HepG2 (cell line): ENCODE results near the gene ARFGAP1. TPM values are rescaled to one million over a fixed set of nuclear protein-coding genes. Genes with fewer than 3 reads are reported as not detected.

Experiments used
- ARHGAP35 ChIP-seq: sonication (generic); formaldehyde crosslinking; IDR thresholded peaks from 2 replicates; pipeline ENCODE4 v1.9.0; 2022; ENCODE audit warnings: mild to moderate bottlenecking, inconsistent platforms, moderate library complexity, missing genetic modification reagents, borderline replicate concordance
- ATF7-NPFF ChIP-seq: sonication (generic); formaldehyde crosslinking; IDR thresholded peaks from 2 replicates; pipeline ENCODE4 v1.8.1; 2023; ENCODE audit warnings: mild to moderate bottlenecking, low read depth, missing genetic modification reagents, moderate library complexity
- NR2F2 ChIP-seq: IDR thresholded peaks from 2 replicates; pipeline ENCODE4 v1.6.1; 2012; ENCODE audit warnings: low read depth, inconsistent platforms, borderline replicate concordance
- RBM39 ChIP-seq: fragments of 200-400 bp; formaldehyde crosslinking; IDR thresholded peaks from one replicate; pipeline ENCODE4 v1.6.1; 2018; ENCODE audit warnings: antibody characterized with exemption, mild to moderate bottlenecking, low read depth, low read length; ENCODE audit not compliant: poor library complexity, severe bottlenecking
- SNAPC2 ChIP-seq: sonication (generic); formaldehyde crosslinking; IDR thresholded peaks from 2 replicates; pipeline ENCODE4 v1.8.1; 2022; ENCODE audit warnings: mild to moderate bottlenecking, missing genetic modification reagents
- TBX3 ChIP-seq: fragments of 450-650 bp; IDR thresholded peaks from 2 replicates; pipeline ENCODE4 v1.6.1; 2017; ENCODE audit warnings: antibody characterized with exemption, mild to moderate bottlenecking, inconsistent platforms, borderline replicate concordance
- ZFP41 ChIP-seq: sonication (generic); formaldehyde crosslinking; IDR thresholded peaks from 2 replicates; pipeline ENCODE4 v1.4.0; 2020; ENCODE audit warnings: mild to moderate bottlenecking, missing genetic modification reagents, borderline replicate concordance
- ZMYM3 ChIP-seq: sonication (generic); formaldehyde crosslinking; IDR thresholded peaks from 2 replicates; pipeline ENCODE4 v1.5.1; 2020; ENCODE audit warnings: mild to moderate bottlenecking, missing genetic modification reagents
- ZNF225 ChIP-seq: sonication (generic); formaldehyde crosslinking; IDR thresholded peaks from 2 replicates; pipeline ENCODE4 v1.4.0; 2020; ENCODE audit warnings: mild to moderate bottlenecking, missing genetic modification reagents
- ZNF317 ChIP-seq: sonication (generic); formaldehyde crosslinking; IDR thresholded peaks from 2 replicates; pipeline ENCODE4 v1.5.0; 2020; ENCODE audit warnings: mild to moderate bottlenecking, missing genetic modification reagents
- ZNF333 ChIP-seq: sonication (generic); formaldehyde crosslinking; IDR thresholded peaks from 2 replicates; pipeline ENCODE4 v1.4.0; 2020; ENCODE audit warnings: mild to moderate bottlenecking, missing genetic modification reagents, borderline replicate concordance
- ZNF782 ChIP-seq: sonication (generic); formaldehyde crosslinking; IDR thresholded peaks from 2 replicates; pipeline ENCODE4 v1.4.0; 2020; ENCODE audit warnings: missing genetic modification reagents, mild to moderate bottlenecking, borderline replicate concordance
- polyA plus RNA-seq, 8 experiments: library from polyadenylated mRNA; depleted of rRNA in 3 of 8; stranded (reverse) in 7 of 8; unstranded in 1 of 8; fragments of >200 nt; fragmentation: Illumina TruSeq in 4 of 8; extraction: Trizol in 4 of 8; gene quantifications; 2 replicates each; pipeline versions ENCODE4 v1.2.1 to v1.2.3, GENCODE V29; 2011 to 2016; ENCODE audit warnings: low read depth in 4 of 8, missing spikeins in 1 of 8, mixed read lengths in 1 of 8; ENCODE audit not compliant: insufficient read depth in 1 of 8
- total RNA-seq, 5 experiments: library from RNA; depleted of rRNA; stranded (reverse); fragments of >200 nt; fragmentation: Illumina TruSeq; extraction: Trizol; gene quantifications; 2 replicates each; pipeline ENCODE4 v1.2.3, GENCODE V29; 2016; ENCODE audit warnings: low read depth in 1 of 5
- TF ChIP-seq, protein P1 (sequence below): sonication (generic); formaldehyde crosslinking; IDR thresholded peaks from 2 replicates; pipeline ENCODE4 v1.5.1; 2020; ENCODE audit warnings: mild to moderate bottlenecking, missing genetic modification reagents
- TF ChIP-seq, protein P2 (sequence below): sonication (generic); formaldehyde crosslinking; IDR thresholded peaks from 2 replicates; pipeline ENCODE4 v1.5.0; 2020; ENCODE audit warnings: missing genetic modification reagents, mild to moderate bottlenecking, borderline replicate concordance
- TF ChIP-seq, protein P3 (sequence below), 2 experiments: IDR thresholded peaks; 2 replicates each; pipeline ENCODE4 v1.6.1; 2011 to 2012; ENCODE audit warnings: low read length in 2 of 2, borderline replicate concordance in 1 of 2, low read depth in 1 of 2, mild to moderate bottlenecking in 1 of 2, moderate library complexity in 1 of 2
- TF ChIP-seq, protein P4 (sequence below): sonication (generic); formaldehyde crosslinking; IDR thresholded peaks from 2 replicates; pipeline ENCODE4 v1.8.0; 2022; ENCODE audit warnings: mild to moderate bottlenecking, missing genetic modification reagents, borderline replicate concordance
- TF ChIP-seq, protein P5 (sequence below): sonication (generic); formaldehyde crosslinking; IDR thresholded peaks from 2 replicates; pipeline ENCODE4 v1.5.1; 2020; ENCODE audit warnings: missing genetic modification reagents, mild to moderate bottlenecking, borderline replicate concordance

ARFGAP1 gene
- total and polyA plus RNA-seq, 2 of the 13 experiments (the other 11 are each of a cell fraction or from before 2014, with no cell fraction given): 132 TPM

DNA sequence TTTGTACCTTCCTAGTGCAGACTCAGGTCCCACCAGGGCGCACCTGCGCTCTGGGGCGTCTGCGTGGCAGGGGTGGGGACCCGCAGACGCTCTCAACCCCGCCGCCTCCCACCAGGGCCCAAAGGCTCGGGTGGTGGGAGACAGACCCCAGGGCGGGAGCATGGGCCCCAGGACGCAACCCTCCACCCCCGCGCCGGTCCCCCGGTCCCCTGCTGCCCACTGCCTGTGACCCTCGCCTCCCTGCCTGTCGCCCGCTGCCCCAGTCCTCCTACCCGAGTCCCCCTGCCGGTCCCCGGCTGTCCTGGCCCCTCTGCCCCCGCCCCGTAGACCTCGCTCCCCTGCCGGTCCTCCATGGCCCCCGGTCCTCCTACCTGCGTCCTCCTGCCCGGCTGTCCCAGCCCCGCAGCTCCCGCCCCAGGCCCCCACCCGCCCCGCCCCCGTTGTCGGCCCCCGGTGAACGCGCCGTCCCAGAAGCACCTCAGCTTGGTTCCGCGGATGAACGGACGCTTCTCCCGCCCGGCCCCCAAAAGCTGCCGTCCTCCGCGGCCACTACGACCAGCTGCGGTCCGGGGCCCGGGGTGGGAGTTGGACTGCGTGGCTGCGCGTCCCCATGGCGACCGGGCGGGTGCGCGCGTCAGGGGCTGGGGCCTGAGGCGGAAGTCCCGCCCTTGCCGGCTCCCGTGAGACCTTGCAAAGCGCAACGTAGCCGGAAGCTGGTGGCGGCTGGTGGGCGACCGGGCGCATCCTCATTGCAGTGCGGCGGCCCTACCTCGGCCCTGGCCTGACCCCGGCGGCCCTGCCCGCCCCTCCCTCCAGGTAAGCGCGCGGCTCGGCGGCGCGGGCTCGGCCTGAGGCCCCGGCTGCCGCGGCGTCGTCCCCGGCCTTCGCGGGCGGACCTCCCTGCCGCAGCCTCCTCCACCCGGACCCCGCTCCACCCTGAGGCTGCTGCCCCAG is at the start of gene ARFGAP1 (continued):
- TF ChIP-seq, protein P1, sequence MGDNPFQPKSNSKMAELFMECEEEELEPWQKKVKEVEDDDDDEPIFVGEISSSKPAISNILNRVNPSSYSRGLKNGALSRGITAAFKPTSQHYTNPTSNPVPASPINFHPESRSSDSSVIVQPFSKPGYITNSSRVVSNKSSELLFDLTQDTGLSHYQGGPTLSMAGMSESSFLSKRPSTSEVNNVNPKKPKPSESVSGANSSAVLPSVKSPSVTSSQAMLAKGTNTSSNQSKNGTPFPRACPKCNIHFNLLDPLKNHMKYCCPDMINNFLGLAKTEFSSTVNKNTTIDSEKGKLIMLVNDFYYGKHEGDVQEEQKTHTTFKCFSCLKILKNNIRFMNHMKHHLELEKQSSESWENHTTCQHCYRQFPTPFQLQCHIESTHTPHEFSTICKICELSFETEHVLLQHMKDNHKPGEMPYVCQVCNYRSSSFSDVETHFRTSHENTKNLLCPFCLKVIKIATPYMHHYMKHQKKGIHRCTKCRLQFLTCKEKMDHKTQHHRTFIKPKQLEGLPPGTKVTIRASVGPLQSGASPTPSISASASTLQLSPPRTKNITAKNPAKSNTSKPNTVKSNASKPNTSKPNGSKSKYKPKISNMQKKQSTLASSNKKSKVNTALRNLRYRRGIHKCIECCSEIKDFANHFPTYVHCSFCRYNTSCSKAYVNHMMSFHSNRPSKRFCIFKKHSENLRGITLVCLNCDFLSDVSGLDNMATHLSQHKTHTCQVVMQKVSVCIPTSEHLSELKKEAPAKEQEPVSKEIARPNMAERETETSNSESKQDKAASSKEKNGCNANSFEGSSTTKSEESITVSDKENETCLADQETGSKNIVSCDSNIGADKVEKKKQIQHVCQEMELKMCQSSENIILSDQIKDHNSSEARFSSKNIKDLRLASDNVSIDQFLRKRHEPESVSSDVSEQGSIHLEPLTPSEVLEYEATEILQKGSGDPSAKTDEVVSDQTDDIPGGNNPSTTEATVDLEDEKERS (CRISPR knock-in tag): no peak; the same call in 1 of the 2 replicates
- TF ChIP-seq ZNF317 (CRISPR knock-in tag) (no peak), TBX3 (no peak), ARHGAP35 (peak; percentile 76; the same call in 1 of the 2 replicates), ZNF225 (CRISPR knock-in tag) (0 out of 2 replicates have a peak, but pooled peaks have one; percentile 50), ZNF782 (CRISPR knock-in tag) (peak; percentile 68; the same call in 1 of the 2 replicates), NR2F2 (peak; percentile 19; the same call in 1 of the 2 replicates), SNAPC2 (CRISPR knock-in tag) (peak; percentile 48; the same call in 1 of the 2 replicates), ATF7-NPFF (CRISPR knock-in tag) (peak; percentile 82; the same call in 1 of the 2 replicates), ZMYM3 (no peak), ZFP41 (0 out of 2 replicates have a peak, but pooled peaks have one; percentile 23), RBM39 (no peak), ZNF333 (CRISPR knock-in tag) (0 out of 2 replicates have a peak, but pooled peaks have one; percentile 54)
- TF ChIP-seq, protein P2, sequence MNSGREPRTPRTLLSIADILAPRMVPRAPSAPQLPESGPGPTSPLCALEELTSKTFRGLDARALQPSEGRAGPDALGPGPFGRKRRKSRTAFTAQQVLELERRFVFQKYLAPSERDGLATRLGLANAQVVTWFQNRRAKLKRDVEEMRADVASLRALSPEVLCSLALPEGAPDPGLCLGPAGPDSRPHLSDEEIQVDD (CRISPR knock-in tag): no peak; the same call in 1 of the 2 replicates
- TF ChIP-seq, protein P3, sequence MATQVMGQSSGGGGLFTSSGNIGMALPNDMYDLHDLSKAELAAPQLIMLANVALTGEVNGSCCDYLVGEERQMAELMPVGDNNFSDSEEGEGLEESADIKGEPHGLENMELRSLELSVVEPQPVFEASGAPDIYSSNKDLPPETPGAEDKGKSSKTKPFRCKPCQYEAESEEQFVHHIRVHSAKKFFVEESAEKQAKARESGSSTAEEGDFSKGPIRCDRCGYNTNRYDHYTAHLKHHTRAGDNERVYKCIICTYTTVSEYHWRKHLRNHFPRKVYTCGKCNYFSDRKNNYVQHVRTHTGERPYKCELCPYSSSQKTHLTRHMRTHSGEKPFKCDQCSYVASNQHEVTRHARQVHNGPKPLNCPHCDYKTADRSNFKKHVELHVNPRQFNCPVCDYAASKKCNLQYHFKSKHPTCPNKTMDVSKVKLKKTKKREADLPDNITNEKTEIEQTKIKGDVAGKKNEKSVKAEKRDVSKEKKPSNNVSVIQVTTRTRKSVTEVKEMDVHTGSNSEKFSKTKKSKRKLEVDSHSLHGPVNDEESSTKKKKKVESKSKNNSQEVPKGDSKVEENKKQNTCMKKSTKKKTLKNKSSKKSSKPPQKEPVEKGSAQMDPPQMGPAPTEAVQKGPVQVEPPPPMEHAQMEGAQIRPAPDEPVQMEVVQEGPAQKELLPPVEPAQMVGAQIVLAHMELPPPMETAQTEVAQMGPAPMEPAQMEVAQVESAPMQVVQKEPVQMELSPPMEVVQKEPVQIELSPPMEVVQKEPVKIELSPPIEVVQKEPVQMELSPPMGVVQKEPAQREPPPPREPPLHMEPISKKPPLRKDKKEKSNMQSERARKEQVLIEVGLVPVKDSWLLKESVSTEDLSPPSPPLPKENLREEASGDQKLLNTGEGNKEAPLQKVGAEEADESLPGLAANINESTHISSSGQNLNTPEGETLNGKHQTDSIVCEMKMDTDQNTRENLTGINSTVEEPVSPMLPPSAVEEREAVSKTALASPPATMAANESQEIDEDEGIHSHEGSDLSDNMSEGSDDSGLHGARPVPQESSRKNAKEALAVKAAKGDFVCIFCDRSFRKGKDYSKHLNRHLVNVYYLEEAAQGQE (IDR thresholded peaks at IDR 0.05; ENCODE audit: borderline replicate concordance in 1 of 2, low read depth in 1 of 2, low read length in 2 of 2): no peak
- TF ChIP-seq, protein P4, sequence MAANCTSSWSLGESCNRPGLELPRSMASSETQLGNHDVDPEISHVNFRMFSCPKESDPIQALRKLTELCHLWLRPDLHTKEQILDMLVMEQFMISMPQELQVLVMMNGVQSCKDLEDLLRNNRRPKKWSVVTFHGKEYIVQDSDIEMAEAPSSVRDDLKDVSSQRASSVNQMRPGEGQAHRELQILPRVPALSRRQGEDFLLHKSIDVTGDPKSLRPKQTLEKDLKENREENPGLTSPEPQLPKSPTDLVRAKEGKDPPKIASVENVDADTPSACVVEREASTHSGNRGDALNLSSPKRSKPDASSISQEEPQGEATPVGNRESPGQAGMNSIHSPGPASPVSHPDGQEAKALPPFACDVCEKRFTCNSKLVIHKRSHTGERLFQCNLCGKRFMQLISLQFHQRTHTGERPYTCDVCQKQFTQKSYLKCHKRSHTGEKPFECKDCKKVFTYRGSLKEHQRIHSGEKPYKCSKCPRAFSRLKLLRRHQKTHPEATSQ (CRISPR knock-in tag): peak; percentile 74
- TF ChIP-seq, protein P5, sequence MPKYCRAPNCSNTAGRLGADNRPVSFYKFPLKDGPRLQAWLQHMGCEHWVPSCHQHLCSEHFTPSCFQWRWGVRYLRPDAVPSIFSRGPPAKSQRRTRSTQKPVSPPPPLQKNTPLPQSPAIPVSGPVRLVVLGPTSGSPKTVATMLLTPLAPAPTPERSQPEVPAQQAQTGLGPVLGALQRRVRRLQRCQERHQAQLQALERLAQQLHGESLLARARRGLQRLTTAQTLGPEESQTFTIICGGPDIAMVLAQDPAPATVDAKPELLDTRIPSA (CRISPR knock-in tag): no peak
